ENCODE results near the gene KIZ. TPM values are rescaled to one million over a fixed set of nuclear protein-coding genes. Genes with fewer than 3 reads are reported as not detected.

The KIZ gene
- total RNA-seq, 1 experiment from 2014 or later, result 13.4 TPM

- TF ChIP-seq EZH2 (IDR thresholded peaks at IDR 0.05; ENCODE audit: low read length, unreplicated experiment), result no peak
- no peak for TF ChIP-seq EZH2phosphoT487 (IDR thresholded peaks at IDR 0.05; ENCODE audit: borderline replicate concordance, low read length)
- TF ChIP-seq CTCF (conservative IDR thresholded peaks at IDR 0.05; ENCODE audit: low read depth, low read length), result no peak
- Histone ChIP-seq H3K27ac (ENCODE audit: low read length) (peak overlapping the region; percentile 99), H3K9me3 (ENCODE audit: low read length) (no peaks in the 10 kb centered on the region), H3K27me3 (ENCODE audit: low read length) (no peaks in the 10 kb centered on the region), H4K20me1 (ENCODE audit: low read length) (no peaks in the 10 kb centered on the region), H3K4me1 (ENCODE audit: insufficient read depth, low read length) (peaks cover 40% of the 10 kb centered on the region), H3K4me2 (ENCODE audit: low read length) (peak overlapping the region; percentile 72), H3K36me3 (ENCODE audit: low read depth, low read length) (no peaks in the 10 kb centered on the region), H3K9ac (ENCODE audit: low read length) (peak overlapping the region; percentile 77), H3K79me2 (ENCODE audit: low read length) (no peaks in the 10 kb centered on the region), H3K9me2 (replicated peaks; ENCODE audit: low read length) (no peaks in the 10 kb centered on the region), H3F3A (ENCODE audit: low read length, unreplicated experiment) (peaks cover 22% of the 10 kb centered on the region), H3K4me3 (ENCODE audit: low read length) (no peak overlapping the region), H2AFZ (ENCODE audit: low read length) (peak overlapping the region; percentile 7; the same call in 1 of the 2 replicates)
- intact Hi-C loops (cut with micrococcal nuclease), result loop anchor here (1.0 to 5.0 kb wide), 3 partner anchors 44 to 95 kb away; no protein-coding TSS in a partner anchor
- ATAC-seq, result peak; percentile 54
- TSS peak; percentile 26 for BruUV-seq (replicated peaks)
- CTCF ChIA-PET, result interaction anchor here (0.8 to 1.3 kb wide), 3 partner anchors 51 to 58 kb away, joined by 3 to 6 read pairs (median 4); partner anchors contain the start of gene KIZ
- peak; percentile 73 for DNase-seq
- POLR2A ChIA-PET (ENCODE audit: unreplicated experiment), result no interaction called here
These were observed 57.8 kb downstream of the KIZ start for GRCh38 chr20:21183722-21184121.

- no peak for TF ChIP-seq EZH2 (IDR thresholded peaks at IDR 0.05; ENCODE audit: low read length, unreplicated experiment)
- TF ChIP-seq EZH2phosphoT487 (IDR thresholded peaks at IDR 0.05; ENCODE audit: borderline replicate concordance, low read length), result no peak
- TF ChIP-seq CTCF (conservative IDR thresholded peaks at IDR 0.05; ENCODE audit: low read depth, low read length), result no peak
- H3K4me3 ChIP-seq (ENCODE audit: low read length), result no peak overlapping the region
- peak overlapping the region; percentile 99 for H3K27ac ChIP-seq (ENCODE audit: low read length)
- ChIA-PET CTCF (no interaction called here), POLR2A (ENCODE audit: unreplicated experiment) (interaction anchor here (0.7 kb wide), 2 partner anchors 10 to 103 kb away, joined by 3 to 13 read pairs; no protein-coding TSS in a partner anchor)
- BruUV-seq (replicated peaks), result no TSS peak
- H3F3A ChIP-seq (ENCODE audit: low read length, unreplicated experiment), result peaks cover 22% of the 10 kb centered on the region
- ATAC-seq (peak; percentile 18), DNase-seq (peak; percentile 93)
- H3K9me3 ChIP-seq (ENCODE audit: low read length), result no peaks in the 10 kb centered on the region
- no peaks in the 10 kb centered on the region for H3K9me2 ChIP-seq (replicated peaks; ENCODE audit: low read length)
- intact Hi-C loops (cut with micrococcal nuclease), result loop anchor here (5.0 kb wide), 1 partner anchor 42 kb away; no protein-coding TSS in a partner anchor
- peak overlapping the region; percentile 72 for H3K4me2 ChIP-seq (ENCODE audit: low read length)
- no peaks in the 10 kb centered on the region for H3K27me3 ChIP-seq (ENCODE audit: low read length)
- H4K20me1 ChIP-seq (ENCODE audit: low read length), result no peaks in the 10 kb centered on the region
- H2AFZ ChIP-seq (ENCODE audit: low read length), result no peak overlapping the region
- H3K79me2 ChIP-seq (ENCODE audit: low read length), result no peaks in the 10 kb centered on the region
- no peaks in the 10 kb centered on the region for H3K36me3 ChIP-seq (ENCODE audit: low read depth, low read length)
- H3K9ac ChIP-seq (ENCODE audit: low read length), result peak overlapping the region; percentile 77; the same call in 1 of the 2 replicates
- H3K4me1 ChIP-seq (ENCODE audit: insufficient read depth, low read length), result peaks cover 40% of the 10 kb centered on the region
These were observed 58.9 kb downstream of the KIZ start for GRCh38 chr20:21184819-21185218.

GRCh38 chr20:21185849-21186248 lies 60.0 kb downstream of the KIZ start:
- H3K79me2 ChIP-seq (ENCODE audit: low read length), result no peaks in the 10 kb centered on the region
- no peak overlapping the region for H3K9ac ChIP-seq (ENCODE audit: low read length)
- H3K4me3 ChIP-seq (ENCODE audit: low read length), result no peak overlapping the region
- DNase-seq (no peak), ATAC-seq (no peak)
- ChIA-PET POLR2A (ENCODE audit: unreplicated experiment) (no interaction called here), CTCF (no interaction called here)
- H3K36me3 ChIP-seq (ENCODE audit: low read depth, low read length), result no peaks in the 10 kb centered on the region
- intact Hi-C loops (cut with micrococcal nuclease), result no loop called here
- no peak overlapping the region for H2AFZ ChIP-seq (ENCODE audit: low read length)
- no peaks in the 10 kb centered on the region for H3K27me3 ChIP-seq (ENCODE audit: low read length)
- H3K27ac ChIP-seq (ENCODE audit: low read length), result no peak overlapping the region
- no peak overlapping the region for H3K4me2 ChIP-seq (ENCODE audit: low read length)
- H3K4me1 ChIP-seq (ENCODE audit: insufficient read depth, low read length), result peaks cover 38% of the 10 kb centered on the region
- peaks cover 22% of the 10 kb centered on the region for H3F3A ChIP-seq (ENCODE audit: low read length, unreplicated experiment)
- BruUV-seq (replicated peaks), result no TSS peak
- no peaks in the 10 kb centered on the region for H3K9me3 ChIP-seq (ENCODE audit: low read length)
- H3K9me2 ChIP-seq (replicated peaks; ENCODE audit: low read length), result no peaks in the 10 kb centered on the region
- TF ChIP-seq CTCF (conservative IDR thresholded peaks at IDR 0.05; ENCODE audit: low read depth, low read length), result no peak
- no peak for TF ChIP-seq EZH2phosphoT487 (IDR thresholded peaks at IDR 0.05; ENCODE audit: borderline replicate concordance, low read length)
- TF ChIP-seq EZH2 (IDR thresholded peaks at IDR 0.05; ENCODE audit: low read length, unreplicated experiment), result no peak
- H4K20me1 ChIP-seq (ENCODE audit: low read length), result no peaks in the 10 kb centered on the region
